Mucosa of gallbladder (tissue), 1 donor: ENCODE measurements around the gene GALNT1. TPM values are rescaled to one million over a fixed set of nuclear protein-coding genes. Genes with fewer than 3 reads are reported as not detected.

Source experiments
- DNase-seq: peaks from one replicate; pipeline ENCODE4 v3.0.0-alpha.2; 2020; ENCODE audit warnings: low spot score
- total RNA-seq: library from RNA; stranded (reverse); gene quantifications from one replicate; pipeline ENCODE4 v1.2.1, GENCODE V29; 2021
- donor health status: DM: no; HTN: no; CAD: no.

Gene GALNT1
- total RNA-seq, 1 donor from 2014 or later: 72.7 TPM

- no peak for DNase-seq
These were observed 92.1 kb downstream of the GALNT1 start for GRCh38 chr18:35673682-35674081.

GRCh38 chr18:35680139-35680551 is 98.6 kb downstream of the GALNT1 start:
- no peak for DNase-seq

DNA sequence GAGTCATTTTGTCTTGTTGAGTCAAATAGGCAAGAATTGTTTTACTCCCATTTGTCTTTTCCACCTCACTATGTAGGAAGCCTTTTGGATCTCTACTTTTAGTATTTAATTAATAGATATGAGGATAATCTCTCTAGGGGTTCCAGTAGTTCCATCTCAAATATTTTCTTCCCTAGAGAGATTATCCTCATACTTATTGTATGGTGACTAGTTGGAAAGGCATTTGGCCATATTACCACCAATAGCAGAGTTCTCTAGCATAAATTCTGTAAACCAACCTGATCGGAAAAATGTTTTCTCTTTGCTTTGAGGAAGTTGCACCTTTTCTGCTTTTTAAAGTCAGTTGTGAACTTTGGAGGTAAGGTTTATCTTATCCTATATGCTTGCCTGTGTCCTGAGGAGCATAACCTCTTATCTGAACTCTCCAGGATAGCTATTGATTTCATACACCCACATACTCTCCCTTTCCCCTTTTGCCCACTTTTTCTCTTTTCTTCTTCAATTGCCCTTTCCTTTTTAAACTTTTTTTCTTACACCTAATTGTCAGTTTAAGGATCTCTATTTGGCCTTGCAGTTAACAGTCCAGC is 100.8 kb downstream of the GALNT1 start:
- DNase-seq: no peak

GRCh38 chr18:35683021-35683420 is 101.5 kb downstream of the GALNT1 start:
- no peak for DNase-seq

DNA sequence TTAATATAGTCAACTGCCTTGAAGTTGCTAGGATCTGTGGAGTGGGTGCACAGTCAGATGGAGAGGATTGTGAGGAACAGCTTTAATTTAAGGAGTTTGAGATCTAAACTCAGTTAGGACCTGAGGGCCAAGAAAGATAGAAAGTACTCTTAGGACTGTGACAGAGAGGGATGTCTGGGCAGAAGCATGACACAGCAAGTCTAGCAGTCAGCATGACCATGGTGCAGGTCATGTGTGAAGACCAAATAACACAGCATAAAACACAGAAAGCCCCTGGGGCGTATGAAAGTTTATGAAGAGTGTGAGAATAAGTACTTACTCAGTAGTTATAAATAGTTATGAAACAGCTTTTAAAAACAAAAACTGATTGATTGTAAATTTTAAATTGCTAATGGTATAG is 107.2 kb downstream of the GALNT1 start:
- no peak for DNase-seq

DNA sequence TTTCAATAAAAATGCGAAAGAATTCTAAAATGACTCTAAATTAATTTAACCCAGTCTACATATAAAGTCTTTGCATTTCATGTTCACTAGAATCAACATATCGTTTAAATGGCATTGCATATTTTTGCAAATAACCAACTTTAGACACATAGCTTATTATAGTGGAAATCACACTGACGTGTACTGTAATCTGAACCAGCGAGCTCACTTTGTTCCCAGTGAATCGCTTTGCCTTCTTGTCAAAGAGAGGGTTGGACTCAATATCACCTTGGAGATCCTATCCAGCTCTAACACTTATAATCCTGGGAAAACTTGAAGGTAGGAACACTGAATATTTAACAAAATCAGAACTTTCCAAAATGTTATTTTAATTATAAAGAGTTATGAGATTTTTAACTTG is 108.2 kb downstream of the GALNT1 start:
- no peak for DNase-seq

DNA sequence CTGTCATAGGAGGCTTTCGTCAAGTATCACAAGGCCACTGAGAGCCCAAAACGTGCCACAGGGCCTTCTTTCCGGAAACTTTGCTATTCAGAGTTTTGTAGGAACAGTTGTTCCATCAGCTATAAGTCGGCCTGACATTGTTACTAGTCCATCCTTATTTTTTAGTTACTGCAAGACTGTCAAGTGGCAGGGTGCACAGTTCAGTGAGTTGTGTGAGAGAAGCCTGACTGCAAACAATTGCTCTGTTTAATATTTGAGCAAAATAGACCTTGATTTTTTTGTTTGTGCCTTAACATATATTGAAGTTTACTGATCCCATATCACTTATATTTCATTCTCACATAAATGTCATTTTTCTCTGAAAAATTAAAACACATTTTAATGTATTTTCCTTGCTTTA is 110.1 kb downstream of the GALNT1 start:
- DNase-seq: no peak

- DNase-seq: no peak
These were observed 111.3 kb downstream of the GALNT1 start for GRCh38 chr18:35692866-35693265.

- no peak for DNase-seq
These were observed 112.3 kb downstream of the GALNT1 start for GRCh38 chr18:35693829-35694228.

- no peak for DNase-seq
These were observed 113.3 kb downstream of the GALNT1 start for GRCh38 chr18:35694808-35695207.

DNA sequence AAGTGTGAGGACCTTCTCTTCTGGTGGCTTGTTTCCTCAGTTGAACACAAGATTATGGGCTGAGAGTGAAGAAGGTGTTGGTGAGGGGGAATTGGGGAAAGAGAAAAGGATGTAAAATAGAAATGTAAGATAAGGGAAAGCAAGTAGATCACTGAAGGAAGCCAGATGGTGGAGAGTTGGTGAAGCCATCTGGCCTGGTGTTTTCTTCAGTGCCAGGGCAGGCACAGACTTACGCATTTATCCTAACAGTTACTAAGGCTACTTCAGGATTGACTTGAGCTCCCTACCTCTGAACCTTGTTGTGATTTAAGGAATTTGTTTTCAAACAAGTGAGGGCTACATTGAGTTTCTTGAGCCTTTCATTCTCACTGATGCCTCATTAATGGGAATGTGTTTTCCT is 113.8 kb downstream of the GALNT1 start:
- DNase-seq: no peak

- DNase-seq: no peak
These were observed 114.3 kb downstream of the GALNT1 start for GRCh38 chr18:35695803-35696202.

DNA sequence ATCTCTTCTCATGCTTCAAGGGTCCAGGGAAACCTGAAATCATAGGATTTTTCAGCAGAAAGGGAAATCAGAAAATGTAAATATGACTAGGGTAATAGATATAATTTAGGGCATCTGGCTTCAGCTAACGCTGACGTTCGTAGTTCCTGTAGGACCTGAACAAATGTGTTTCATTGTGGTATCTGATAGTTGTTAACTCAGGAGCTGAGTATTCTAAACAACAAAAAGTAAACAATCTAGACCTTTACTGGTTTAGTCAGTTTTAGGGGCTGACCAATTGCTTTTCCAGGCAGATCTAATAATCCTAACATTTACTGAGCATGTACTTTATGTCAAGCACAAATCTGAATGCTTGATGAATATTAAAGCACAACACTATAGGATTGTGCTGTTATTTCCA is 114.8 kb downstream of the GALNT1 start:
- no peak for DNase-seq

DNA sequence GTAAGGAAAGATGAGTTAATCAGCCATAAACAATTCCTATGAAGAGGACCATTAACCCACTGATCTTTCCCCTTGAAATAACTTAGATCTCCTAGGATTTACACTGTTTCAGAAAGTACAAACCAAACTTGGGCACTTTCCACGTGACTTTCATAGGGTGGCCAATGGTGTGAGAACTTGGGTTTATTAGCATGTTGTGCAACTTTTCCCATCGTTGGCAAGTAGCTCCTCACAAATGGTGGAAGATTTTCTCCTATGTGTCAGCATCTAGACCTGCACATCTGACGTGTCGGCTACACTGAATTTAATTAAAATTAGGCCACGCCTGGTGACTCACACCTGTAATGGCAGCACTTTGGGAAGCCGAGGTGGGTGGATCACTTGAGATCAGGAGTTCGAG is 116.3 kb downstream of the GALNT1 start:
- DNase-seq: no peak

- DNase-seq: no peak
These were observed 121.6 kb downstream of the GALNT1 start for GRCh38 chr18:35703043-35703688.

- no peak for DNase-seq
These were observed 124.4 kb downstream of the GALNT1 start for GRCh38 chr18:35705988-35706387.

DNA sequence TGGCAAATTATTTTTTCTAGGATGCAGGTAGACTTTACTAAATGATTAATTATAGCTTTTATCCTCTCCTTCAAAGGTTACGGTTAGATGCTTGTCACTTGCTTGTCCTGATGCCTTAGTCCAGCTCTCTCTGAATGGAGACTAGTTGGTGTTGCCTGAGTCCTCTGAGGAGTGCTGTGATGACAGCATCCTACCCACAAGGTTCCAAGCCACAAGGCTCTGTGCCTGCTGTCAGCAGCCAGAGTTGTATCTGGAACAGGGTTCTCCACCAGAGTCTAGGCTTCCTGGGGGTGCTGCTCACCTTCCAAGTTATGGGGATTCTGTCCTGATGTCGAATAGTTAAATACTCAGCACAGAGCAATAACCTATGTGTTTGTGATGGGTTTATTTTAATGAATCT is 125.7 kb downstream of the GALNT1 start:
- no peak for DNase-seq

DNA sequence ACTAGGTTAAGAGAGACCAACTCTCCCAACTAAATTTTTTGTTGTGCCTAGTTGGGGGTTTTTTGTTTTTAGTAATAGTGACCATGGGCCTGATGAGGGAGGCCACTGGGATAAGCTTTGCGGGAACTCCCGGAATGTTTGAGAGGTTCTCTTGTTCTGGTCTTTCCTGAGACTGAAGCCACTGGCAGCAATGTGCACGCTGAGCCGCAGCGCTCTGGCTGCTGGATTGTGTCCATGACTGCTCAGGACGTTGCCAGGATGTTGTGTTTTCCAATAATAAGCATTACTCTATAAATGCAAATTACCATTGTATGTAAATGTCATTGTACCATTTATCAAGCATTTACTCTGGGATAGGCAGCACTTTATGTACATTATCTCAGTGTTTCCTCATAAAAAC is 126.1 kb downstream of the GALNT1 start:
- DNase-seq: no peak

- no peak for DNase-seq
These were observed 129.0 kb downstream of the GALNT1 start for GRCh38 chr18:35710581-35710980.

DNA sequence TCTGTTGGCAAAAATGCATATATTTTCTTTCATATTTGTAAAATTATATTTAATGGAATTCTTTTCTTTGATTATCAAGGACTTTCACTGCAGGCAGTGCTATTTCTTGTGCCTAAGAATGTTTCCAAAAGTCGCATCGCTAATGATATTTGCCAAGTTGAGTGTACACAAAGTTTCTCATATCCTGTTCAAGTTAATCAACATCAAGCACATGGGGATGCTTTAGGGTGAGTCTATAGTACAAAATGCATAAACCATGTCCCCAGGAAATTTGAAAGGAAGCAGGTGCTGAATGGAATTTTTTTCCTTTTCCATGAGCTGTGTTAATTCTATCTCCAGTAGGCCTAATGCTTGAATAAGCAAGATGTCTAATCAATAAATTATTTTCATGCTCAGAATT is 129.7 kb downstream of the GALNT1 start:
- DNase-seq: no peak

GRCh38 chr18:35713545-35713944 is 132.0 kb downstream of the GALNT1 start:
- no peak for DNase-seq

GRCh38 chr18:35714539-35714938 is 133.0 kb downstream of the GALNT1 start:
- DNase-seq: no peak

- no peak for DNase-seq
These were observed 133.6 kb downstream of the GALNT1 start for GRCh38 chr18:35715139-35715538.
